ENCODE measurements around the gene HSPA14. TPM values are rescaled to one million over a fixed set of nuclear protein-coding genes. Genes with fewer than 3 reads are reported as not detected.
"Not testable (repeated sequence)": the region's sequence is repeated elsewhere in the genome, so short reads cannot be mapped to it uniquely, and the experiment has no call there.

The HSPA14 gene
- polyA plus RNA-seq, 1 donor = 14.9 TPM

- Histone ChIP-seq H3K27ac (ENCODE audit: low read length) (no peak overlapping the region), H3K9me3 (ENCODE audit: control insufficient read depth, low read depth, low read length) (no peaks in the 10 kb centered on the region), H3K4me3 (ENCODE audit: low read length) (peak overlapping the region; percentile 71), H3K27me3 (ENCODE audit: control insufficient read depth, insufficient read depth, low read length) (no peaks in the 10 kb centered on the region), H3K4me1 (ENCODE audit: control insufficient read depth, insufficient read depth, low read length) (peaks cover 11% of the 10 kb centered on the region), H3K36me3 (ENCODE audit: control insufficient read depth, insufficient read depth, low read length) (peaks cover 2% of the 10 kb centered on the region)
- WGBS (ENCODE audit: insufficient coverage, low lambda C conversion rate) = 0% methylated on average over 1 of the region's 7 CpGs
- no peak for DNase-seq
Measured at GRCh38 chr10:14880229-14880628, 42.1 kb downstream of the HSPA14 start.

GRCh38 chr10:14884082-14884481 lies 46.0 kb downstream of the HSPA14 start:
- Histone ChIP-seq H3K4me3 (ENCODE audit: low read length) (no peak overlapping the region), H3K4me1 (ENCODE audit: control insufficient read depth, insufficient read depth, low read length) (peaks cover 4% of the 10 kb centered on the region), H3K27ac (ENCODE audit: low read length) (no peak overlapping the region), H3K9me3 (ENCODE audit: control insufficient read depth, low read depth, low read length) (no peaks in the 10 kb centered on the region), H3K27me3 (ENCODE audit: control insufficient read depth, insufficient read depth, low read length) (no peaks in the 10 kb centered on the region), H3K36me3 (ENCODE audit: control insufficient read depth, insufficient read depth, low read length) (peaks cover 11% of the 10 kb centered on the region)
- no peak for DNase-seq
- WGBS (ENCODE audit: insufficient coverage, low lambda C conversion rate) = 100% methylated on average over 3 of the region's 3 CpGs

- no CpG with 5 or more reads among the region's 2 CpGs for WGBS (ENCODE audit: insufficient coverage, low lambda C conversion rate)
- peaks cover 8% of the 10 kb centered on the region for H3K36me3 ChIP-seq (ENCODE audit: control insufficient read depth, insufficient read depth, low read length)
- H3K4me3 ChIP-seq (ENCODE audit: low read length) = no peak overlapping the region
- H3K9me3 ChIP-seq (ENCODE audit: control insufficient read depth, low read depth, low read length) = no peaks in the 10 kb centered on the region
- H3K27ac ChIP-seq (ENCODE audit: low read length) = no peak overlapping the region
- DNase-seq = no peak
- no peaks in the 10 kb centered on the region for H3K4me1 ChIP-seq (ENCODE audit: control insufficient read depth, insufficient read depth, low read length)
- no peaks in the 10 kb centered on the region for H3K27me3 ChIP-seq (ENCODE audit: control insufficient read depth, insufficient read depth, low read length)
Measured at GRCh38 chr10:14889318-14889717, 51.2 kb downstream of the HSPA14 start.

- Histone ChIP-seq H3K36me3 (ENCODE audit: control insufficient read depth, insufficient read depth, low read length) (peaks cover 5% of the 10 kb centered on the region), H3K9me3 (ENCODE audit: control insufficient read depth, low read depth, low read length) (no peaks in the 10 kb centered on the region), H3K4me1 (ENCODE audit: control insufficient read depth, insufficient read depth, low read length) (no peaks in the 10 kb centered on the region), H3K4me3 (ENCODE audit: low read length) (no peak overlapping the region), H3K27me3 (ENCODE audit: control insufficient read depth, insufficient read depth, low read length) (no peaks in the 10 kb centered on the region), H3K27ac (ENCODE audit: low read length) (no peak overlapping the region)
- DNase-seq = no peak
- no CpG with 5 or more reads among the region's 1 CpG for WGBS (ENCODE audit: insufficient coverage, low lambda C conversion rate)
Measured at GRCh38 chr10:14891151-14891550, 53.0 kb downstream of the HSPA14 start.

- H3K36me3 ChIP-seq (ENCODE audit: control insufficient read depth, insufficient read depth, low read length) = peaks cover 29% of the 10 kb centered on the region
- 17% methylated on average over 1 of the region's 1 CpG for WGBS (ENCODE audit: insufficient coverage, low lambda C conversion rate)
- H3K4me3 ChIP-seq (ENCODE audit: low read length) = no peak overlapping the region
- peaks cover 2% of the 10 kb centered on the region for H3K9me3 ChIP-seq (ENCODE audit: control insufficient read depth, low read depth, low read length)
- no peaks in the 10 kb centered on the region for H3K4me1 ChIP-seq (ENCODE audit: control insufficient read depth, insufficient read depth, low read length)
- DNase-seq = peak in 1 of 2 donors; percentile 15
- H3K27me3 ChIP-seq (ENCODE audit: control insufficient read depth, insufficient read depth, low read length) = no peaks in the 10 kb centered on the region
- no peak overlapping the region for H3K27ac ChIP-seq (ENCODE audit: low read length)
Measured at GRCh38 chr10:14904316-14904732, 66.2 kb downstream of the HSPA14 start.

GRCh38 chr10:14904864-14905263 lies 66.8 kb downstream of the HSPA14 start:
- Histone ChIP-seq H3K27ac (ENCODE audit: low read length) (no peak overlapping the region), H3K9me3 (ENCODE audit: control insufficient read depth, low read depth, low read length) (peaks cover 2% of the 10 kb centered on the region), H3K36me3 (ENCODE audit: control insufficient read depth, insufficient read depth, low read length) (peaks cover 30% of the 10 kb centered on the region), H3K4me3 (ENCODE audit: low read length) (no peak overlapping the region), H3K27me3 (ENCODE audit: control insufficient read depth, insufficient read depth, low read length) (no peaks in the 10 kb centered on the region), H3K4me1 (ENCODE audit: control insufficient read depth, insufficient read depth, low read length) (no peaks in the 10 kb centered on the region)
- WGBS (ENCODE audit: insufficient coverage, low lambda C conversion rate) = no CpG with 5 or more reads among the region's 2 CpGs
- DNase-seq = no peak

- peaks cover 2% of the 10 kb centered on the region for H3K9me3 ChIP-seq (ENCODE audit: control insufficient read depth, low read depth, low read length)
- no peak overlapping the region for H3K27ac ChIP-seq (ENCODE audit: low read length)
- no peaks in the 10 kb centered on the region for H3K4me1 ChIP-seq (ENCODE audit: control insufficient read depth, insufficient read depth, low read length)
- DNase-seq = no peak
- H3K4me3 ChIP-seq (ENCODE audit: low read length) = no peak overlapping the region
- H3K36me3 ChIP-seq (ENCODE audit: control insufficient read depth, insufficient read depth, low read length) = peaks cover 39% of the 10 kb centered on the region
- no peaks in the 10 kb centered on the region for H3K27me3 ChIP-seq (ENCODE audit: control insufficient read depth, insufficient read depth, low read length)
- WGBS (ENCODE audit: insufficient coverage, low lambda C conversion rate) = no CpG with 5 or more reads among the region's 2 CpGs
Measured at GRCh38 chr10:14905890-14906289, 67.8 kb downstream of the HSPA14 start.

- Histone ChIP-seq H3K9me3 (ENCODE audit: control insufficient read depth, low read depth, low read length) (peaks cover 2% of the 10 kb centered on the region), H3K36me3 (ENCODE audit: control insufficient read depth, insufficient read depth, low read length) (peaks cover 41% of the 10 kb centered on the region), H3K4me3 (ENCODE audit: low read length) (no peak overlapping the region), H3K27ac (ENCODE audit: low read length) (no peak overlapping the region), H3K4me1 (ENCODE audit: control insufficient read depth, insufficient read depth, low read length) (no peaks in the 10 kb centered on the region), H3K27me3 (ENCODE audit: control insufficient read depth, insufficient read depth, low read length) (no peaks in the 10 kb centered on the region)
- DNase-seq = no peak
- whole genome bisulfite sequencing (ENCODE audit: insufficient coverage, low lambda C conversion rate) = 100% methylated on average over 1 of the region's 2 CpGs
Measured at GRCh38 chr10:14906765-14907164, 68.7 kb downstream of the HSPA14 start.

GRCh38 chr10:14907591-14907990 lies 69.5 kb downstream of the HSPA14 start:
- not testable (repeated sequence) for H3K4me3 ChIP-seq (ENCODE audit: low read length); H3K9me3 ChIP-seq (ENCODE audit: control insufficient read depth, low read depth, low read length); DNase-seq; H3K27me3 ChIP-seq (ENCODE audit: control insufficient read depth, insufficient read depth, low read length); H3K27ac ChIP-seq (ENCODE audit: low read length); H3K4me1 ChIP-seq (ENCODE audit: control insufficient read depth, insufficient read depth, low read length)
- WGBS (ENCODE audit: insufficient coverage, low lambda C conversion rate) = 100% methylated on average over 3 of the region's 4 CpGs
- H3K36me3 ChIP-seq (ENCODE audit: control insufficient read depth, insufficient read depth, low read length) = peaks cover 41% of the 10 kb centered on the region

- no peak for DNase-seq
- Histone ChIP-seq H3K4me1 (ENCODE audit: control insufficient read depth, insufficient read depth, low read length) (no peaks in the 10 kb centered on the region), H3K9me3 (ENCODE audit: control insufficient read depth, low read depth, low read length) (peaks cover 2% of the 10 kb centered on the region), H3K27ac (ENCODE audit: low read length) (no peak overlapping the region), H3K4me3 (ENCODE audit: low read length) (no peak overlapping the region), H3K27me3 (ENCODE audit: control insufficient read depth, insufficient read depth, low read length) (no peaks in the 10 kb centered on the region), H3K36me3 (ENCODE audit: control insufficient read depth, insufficient read depth, low read length) (peaks cover 48% of the 10 kb centered on the region)
- WGBS (ENCODE audit: insufficient coverage, low lambda C conversion rate) = no CpG with 5 or more reads among the region's 2 CpGs
Measured at GRCh38 chr10:14909101-14909500, 71.0 kb downstream of the HSPA14 start.

- H3K4me1 ChIP-seq (ENCODE audit: control insufficient read depth, insufficient read depth, low read length) = no peaks in the 10 kb centered on the region
- H3K9me3 ChIP-seq (ENCODE audit: control insufficient read depth, low read depth, low read length) = peaks cover 8% of the 10 kb centered on the region
- no peak for DNase-seq
- peaks cover 48% of the 10 kb centered on the region for H3K36me3 ChIP-seq (ENCODE audit: control insufficient read depth, insufficient read depth, low read length)
- H3K27ac ChIP-seq (ENCODE audit: low read length) = no peak overlapping the region
- WGBS (ENCODE audit: insufficient coverage, low lambda C conversion rate) = no CpG with 5 or more reads among the region's 4 CpGs
- no peak overlapping the region for H3K4me3 ChIP-seq (ENCODE audit: low read length)
- H3K27me3 ChIP-seq (ENCODE audit: control insufficient read depth, insufficient read depth, low read length) = no peaks in the 10 kb centered on the region
Measured at GRCh38 chr10:14910953-14911352, 72.8 kb downstream of the HSPA14 start.
